ENCODE results near the gene OTOP1. TPM values are rescaled to one million over a fixed set of nuclear protein-coding genes. Genes with fewer than 3 reads are reported as not detected.

Gene OTOP1
- polyA plus RNA-seq, 3 donors: not detected

DNA sequence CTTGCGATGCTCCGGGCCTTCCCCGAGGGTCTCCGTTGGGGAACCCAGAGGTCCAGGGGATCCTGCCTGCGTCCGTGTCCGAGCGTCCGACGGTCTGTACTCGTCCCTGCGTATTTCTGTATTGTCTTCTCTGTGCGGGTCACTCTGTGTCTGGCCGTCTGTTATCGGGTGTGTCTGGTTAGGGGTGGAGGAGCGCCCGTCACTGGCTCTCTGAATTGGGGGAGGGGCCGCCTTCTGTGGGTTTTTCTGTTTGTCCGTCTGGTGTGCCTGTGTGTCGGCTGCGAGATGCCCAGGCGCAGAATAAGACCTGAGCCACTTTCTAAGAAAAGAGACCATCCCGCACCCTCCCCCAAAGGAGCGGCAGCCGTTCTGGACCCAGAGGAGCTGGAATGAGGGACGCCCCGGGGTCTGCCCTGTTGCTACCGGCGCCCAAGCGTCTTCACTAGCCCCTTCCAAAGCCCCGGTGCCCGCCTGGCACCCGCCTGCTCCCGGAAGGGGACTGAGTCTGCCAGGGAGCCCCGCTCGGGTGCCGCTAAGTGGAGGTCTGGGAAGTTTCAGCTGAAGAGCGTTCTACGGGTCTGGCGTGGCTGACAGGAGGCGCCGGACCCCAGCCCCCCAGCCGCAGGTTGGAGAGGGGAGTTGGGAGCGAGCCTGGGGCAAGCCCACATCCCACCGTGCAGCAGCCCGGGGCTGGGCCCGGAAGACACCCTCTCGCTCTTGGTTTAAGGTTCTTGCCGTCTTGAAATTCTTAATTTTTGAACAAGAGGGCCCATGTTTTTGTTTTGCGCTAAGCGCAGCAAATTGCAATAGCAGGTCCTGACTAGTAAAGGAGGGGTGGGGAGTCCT is 1.0 kb upstream of the OTOP1 start:
- Histone ChIP-seq H3K27ac (ENCODE audit: low read depth in 1 of 2, low read length in 2 of 2) (no peak overlapping the region), H3K79me2 (ENCODE audit: insufficient read depth, low read length) (no peaks in the 10 kb centered on the region), H3K4me3 (replicated peaks in 1 of 3; ENCODE audit: low read depth in 2 of 3, low read length in 3 of 3) (no peak overlapping the region), H3K36me3 (replicated peaks in 1 of 2; ENCODE audit: control insufficient read depth in 1 of 2, insufficient read depth in 2 of 2, low read length in 2 of 2) (no peaks in the 10 kb centered on the region), H3K9ac (ENCODE audit: insufficient read depth, low read length, poor library complexity, severe bottlenecking) (no peak overlapping the region), H3K27me3 (ENCODE audit: control insufficient read depth in 2 of 2, insufficient read depth in 2 of 2, low read length in 2 of 2) (peaks cover 22 to 43% of the 10 kb centered on the region in 2 donors), H4K20me1 (ENCODE audit: insufficient read depth, low read length) (no peaks in the 10 kb centered on the region), H3K4me2 (replicated peaks; ENCODE audit: extremely low read depth, low read length, poor library complexity, severe bottlenecking) (no peak overlapping the region), H2AFZ (ENCODE audit: insufficient read depth, low read depth, low read length, poor library complexity, severe bottlenecking) (no peak overlapping the region), H3K4me1 (ENCODE audit: control insufficient read depth in 1 of 2, insufficient read depth in 2 of 2, low read length in 2 of 2) (no peaks in the 10 kb centered on the region), H3K9me3 (replicated peaks in 1 of 2; ENCODE audit: control insufficient read depth in 1 of 2, insufficient read depth in 1 of 2, low read length in 2 of 2) (peaks cover 2 to 4% of the 10 kb centered on the region in 2 donors)
- 8% methylated on average over 37 of the region's 51 CpGs for WGBS (ENCODE audit: insufficient coverage)
- no peak for DNase-seq
- intact Hi-C loops (cut with micrococcal nuclease): no loop called here
- TF ChIP-seq, protein P1, sequence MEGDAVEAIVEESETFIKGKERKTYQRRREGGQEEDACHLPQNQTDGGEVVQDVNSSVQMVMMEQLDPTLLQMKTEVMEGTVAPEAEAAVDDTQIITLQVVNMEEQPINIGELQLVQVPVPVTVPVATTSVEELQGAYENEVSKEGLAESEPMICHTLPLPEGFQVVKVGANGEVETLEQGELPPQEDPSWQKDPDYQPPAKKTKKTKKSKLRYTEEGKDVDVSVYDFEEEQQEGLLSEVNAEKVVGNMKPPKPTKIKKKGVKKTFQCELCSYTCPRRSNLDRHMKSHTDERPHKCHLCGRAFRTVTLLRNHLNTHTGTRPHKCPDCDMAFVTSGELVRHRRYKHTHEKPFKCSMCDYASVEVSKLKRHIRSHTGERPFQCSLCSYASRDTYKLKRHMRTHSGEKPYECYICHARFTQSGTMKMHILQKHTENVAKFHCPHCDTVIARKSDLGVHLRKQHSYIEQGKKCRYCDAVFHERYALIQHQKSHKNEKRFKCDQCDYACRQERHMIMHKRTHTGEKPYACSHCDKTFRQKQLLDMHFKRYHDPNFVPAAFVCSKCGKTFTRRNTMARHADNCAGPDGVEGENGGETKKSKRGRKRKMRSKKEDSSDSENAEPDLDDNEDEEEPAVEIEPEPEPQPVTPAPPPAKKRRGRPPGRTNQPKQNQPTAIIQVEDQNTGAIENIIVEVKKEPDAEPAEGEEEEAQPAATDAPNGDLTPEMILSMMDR (IDR thresholded peaks at IDR 0.05): no peak
- Mint-ChIP-seq H3K27ac (peak overlapping the region in 1 of 7 donors; percentile 63), H3K27me3 (ENCODE audit: low read depth in 3 of 3) (peaks cover 60 to 76% (median 66%) of the 10 kb centered on the region in 3 donors), H3K4me3 (peak overlapping the region in 1 of 2 donors; percentile 66), H3K9me3 (peaks cover 8 to 33% (median 17%) of the 10 kb centered on the region in 7 donors), H3K4me1 (no peaks in the 10 kb centered on the region), H3K36me3 (peaks cover 0 to 7% of the 10 kb centered on the region in 2 donors)

DNA sequence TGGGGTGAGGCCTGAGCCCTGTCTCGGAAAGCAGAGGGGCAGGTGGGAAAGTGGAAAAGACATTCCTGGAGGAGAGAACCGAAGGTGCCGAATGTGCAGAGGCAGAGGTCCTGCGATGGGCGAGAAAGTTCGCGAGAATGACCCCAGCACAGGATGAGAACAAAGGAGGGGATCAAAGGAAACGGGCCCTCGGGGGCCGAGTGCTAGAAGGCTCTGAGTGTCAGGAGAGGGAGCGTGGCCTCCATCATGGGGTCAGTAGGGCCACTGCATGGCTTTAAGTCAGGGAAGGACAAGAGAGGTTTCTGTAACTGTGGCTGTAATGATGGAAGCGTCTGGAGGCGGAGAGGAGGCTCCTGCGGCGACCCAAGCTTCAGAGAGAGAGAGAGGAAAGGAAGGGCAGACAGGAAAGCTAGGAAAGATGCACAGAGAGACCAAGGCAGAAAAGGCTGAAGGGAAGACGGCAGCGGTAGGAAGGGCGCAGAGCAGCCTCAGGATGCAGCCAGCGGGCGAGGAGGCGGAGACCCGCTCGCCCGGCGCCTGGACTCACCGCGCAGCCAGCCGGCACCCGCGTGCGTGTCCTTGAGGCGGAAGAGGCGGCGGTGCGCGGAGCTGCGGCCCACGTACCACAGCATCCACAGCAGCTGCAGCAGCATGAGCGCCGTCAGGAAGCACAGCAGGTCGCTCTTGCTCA is 669 bp downstream of the OTOP1 start:
- intact Hi-C loops (cut with micrococcal nuclease): no loop called here
- H3K4me2 ChIP-seq (replicated peaks; ENCODE audit: extremely low read depth, low read length, poor library complexity, severe bottlenecking): no peak overlapping the region
- WGBS (ENCODE audit: insufficient coverage): 16% methylated on average over 41 of the region's 41 CpGs
- peak overlapping the region in 1 of 2 donors; percentile 82 for H3K4me3 Mint-ChIP-seq
- H3K9me3 ChIP-seq (replicated peaks in 1 of 2; ENCODE audit: control insufficient read depth in 1 of 2, insufficient read depth in 1 of 2, low read length in 2 of 2): peaks cover 0 to 4% of the 10 kb centered on the region in 2 donors
- TF ChIP-seq, protein P1 (IDR thresholded peaks at IDR 0.05): no peak
- peaks cover 0 to 7% of the 10 kb centered on the region in 2 donors for H3K36me3 Mint-ChIP-seq
- DNase-seq: no peak
- H2AFZ ChIP-seq (ENCODE audit: insufficient read depth, low read depth, low read length, poor library complexity, severe bottlenecking): no peak overlapping the region
- H3K9ac ChIP-seq (ENCODE audit: insufficient read depth, low read length, poor library complexity, severe bottlenecking): no peak overlapping the region
- no peaks in the 10 kb centered on the region for H4K20me1 ChIP-seq (ENCODE audit: insufficient read depth, low read length)
- peak overlapping the region in 1 of 7 donors; percentile 15 for H3K27ac Mint-ChIP-seq
- peaks cover 5 to 26% (median 15%) of the 10 kb centered on the region in 7 donors for H3K9me3 Mint-ChIP-seq
- H3K4me1 Mint-ChIP-seq: no peaks in the 10 kb centered on the region
- no peaks in the 10 kb centered on the region for H3K4me1 ChIP-seq (ENCODE audit: control insufficient read depth in 1 of 2, insufficient read depth in 2 of 2, low read length in 2 of 2)
- H3K4me3 ChIP-seq (replicated peaks in 1 of 3; ENCODE audit: low read depth in 2 of 3, low read length in 3 of 3): no peak overlapping the region
- no peaks in the 10 kb centered on the region for H3K36me3 ChIP-seq (replicated peaks in 1 of 2; ENCODE audit: control insufficient read depth in 1 of 2, insufficient read depth in 2 of 2, low read length in 2 of 2)
- H3K27me3 ChIP-seq (ENCODE audit: control insufficient read depth in 2 of 2, insufficient read depth in 2 of 2, low read length in 2 of 2): peaks cover 22 to 48% of the 10 kb centered on the region in 2 donors
- peaks cover 64 to 77% (median 71%) of the 10 kb centered on the region in 3 donors for H3K27me3 Mint-ChIP-seq (ENCODE audit: low read depth in 3 of 3)
- no peak overlapping the region for H3K27ac ChIP-seq (ENCODE audit: low read depth in 1 of 2, low read length in 2 of 2)
- no peaks in the 10 kb centered on the region for H3K79me2 ChIP-seq (ENCODE audit: insufficient read depth, low read length)

All from CD14-positive monocyte (primary cell).